OCI-LY7 (cell line): Measurements from ENCODE around the gene DIP2C.

Experiments used
- CTCF ChIP-seq: fragments of 200-600 bp; sonication (generic); conservative IDR thresholded peaks from 2 replicates; pipeline ENCODE4 v1.5.1; 2014; ENCODE audit warnings: mild to moderate bottlenecking, antibody characterized with exemption, low read length, moderate library complexity, mixed read lengths
- EZH2phosphoT487 ChIP-seq: fragments of 200-600 bp; sonication (generic); IDR thresholded peaks from 2 replicates; pipeline ENCODE4 v1.6.1; 2018; ENCODE audit warnings: low read depth, borderline replicate concordance, mild to moderate bottlenecking, mixed run types, antibody characterized with exemption, low read length, moderate library complexity, mixed read lengths

- TF ChIP-seq CTCF: no peak
- no peak for TF ChIP-seq EZH2phosphoT487
Measured at GRCh38 chr10:667602-668143, 21.8 kb downstream of the DIP2C start.
